Gastrocnemius medialis (tissue), 4 donors: ENCODE data around the gene YTHDC2.

ENCODE experiments used
- POLR2A ChIP-seq, 2 donors: fragments of 450-650 bp; IDR thresholded peaks; one replicate each; pipeline ENCODE4 v1.6.1; 2017; ENCODE audit warnings: antibody characterized with exemption in 2 of 2, mild to moderate bottlenecking in 2 of 2, moderate library complexity in 2 of 2
- TF ChIP-seq, protein P1 (sequence below), 5 experiments: fragments of 450-650 bp in 3 of 5; fragments of 200-600 bp in 2 of 5; sonication (generic) in 2 of 5; IDR thresholded peaks in 4 of 5; conservative IDR thresholded peaks in 1 of 5; 1 replicate in 4 of 5; 2 replicates in 1 of 5; pipeline ENCODE4 v1.5.1; 2016 to 2019; ENCODE audit warnings: antibody characterized with exemption in 5 of 5, mild to moderate bottlenecking in 3 of 5, moderate library complexity in 3 of 5

DNA sequence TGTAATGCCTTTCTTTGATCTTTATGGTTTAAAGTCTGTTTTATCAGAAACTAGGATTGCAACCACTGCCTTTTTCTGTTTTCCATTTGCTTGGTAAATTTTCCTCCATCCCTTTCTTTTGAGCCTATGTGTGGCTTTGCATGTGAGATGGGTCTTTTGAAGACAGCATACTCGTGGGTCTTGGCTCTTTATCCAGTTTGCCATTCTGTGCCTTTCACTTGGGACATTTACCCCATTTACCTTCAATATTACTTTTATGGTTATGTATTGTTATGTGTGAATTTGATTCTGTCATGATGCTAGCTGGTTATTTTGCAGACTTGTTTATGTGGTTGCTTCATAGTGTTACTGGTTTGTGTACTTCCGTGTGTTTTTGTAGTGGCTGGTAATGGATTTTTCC, 59.2 kb downstream of the YTHDC2 start:
- TF ChIP-seq, protein P1, sequence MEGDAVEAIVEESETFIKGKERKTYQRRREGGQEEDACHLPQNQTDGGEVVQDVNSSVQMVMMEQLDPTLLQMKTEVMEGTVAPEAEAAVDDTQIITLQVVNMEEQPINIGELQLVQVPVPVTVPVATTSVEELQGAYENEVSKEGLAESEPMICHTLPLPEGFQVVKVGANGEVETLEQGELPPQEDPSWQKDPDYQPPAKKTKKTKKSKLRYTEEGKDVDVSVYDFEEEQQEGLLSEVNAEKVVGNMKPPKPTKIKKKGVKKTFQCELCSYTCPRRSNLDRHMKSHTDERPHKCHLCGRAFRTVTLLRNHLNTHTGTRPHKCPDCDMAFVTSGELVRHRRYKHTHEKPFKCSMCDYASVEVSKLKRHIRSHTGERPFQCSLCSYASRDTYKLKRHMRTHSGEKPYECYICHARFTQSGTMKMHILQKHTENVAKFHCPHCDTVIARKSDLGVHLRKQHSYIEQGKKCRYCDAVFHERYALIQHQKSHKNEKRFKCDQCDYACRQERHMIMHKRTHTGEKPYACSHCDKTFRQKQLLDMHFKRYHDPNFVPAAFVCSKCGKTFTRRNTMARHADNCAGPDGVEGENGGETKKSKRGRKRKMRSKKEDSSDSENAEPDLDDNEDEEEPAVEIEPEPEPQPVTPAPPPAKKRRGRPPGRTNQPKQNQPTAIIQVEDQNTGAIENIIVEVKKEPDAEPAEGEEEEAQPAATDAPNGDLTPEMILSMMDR (IDR thresholded peaks at IDR 0.05 in 4 of 5, conservative IDR thresholded peaks at IDR 0.05 in 1 of 5), result no peak
- no peak for TF ChIP-seq POLR2A (IDR thresholded peaks at IDR 0.05)
